Measurements from ENCODE around the gene PIGA.
"Not testable (repeated sequence)": the region's sequence is repeated elsewhere in the genome, so short reads cannot be mapped to it uniquely, and the experiment has no call there.

Gene PIGA

GRCh38 chrX:15320297-15320696, 15.0 kb downstream of the PIGA start:
- H3K27ac ChIP-seq (ENCODE audit: low read length) = no peak overlapping the region
- no peak overlapping the region for H3K4me3 ChIP-seq (ENCODE audit: low read depth in 1 of 2, low read length in 2 of 2)
- peaks cover 0 to 12% of the 10 kb centered on the region in 2 donors for H3K36me3 ChIP-seq (ENCODE audit: control insufficient read depth in 1 of 2, insufficient read depth in 2 of 2, low read length in 2 of 2)
- H3K9me3 ChIP-seq (ENCODE audit: control insufficient read depth in 1 of 2, low read length in 2 of 2) = no peaks in the 10 kb centered on the region
- H3K27me3 ChIP-seq (ENCODE audit: low read depth, low read length) = no peaks in the 10 kb centered on the region
- H3K4me1 ChIP-seq (ENCODE audit: control insufficient read depth in 1 of 2, insufficient read depth in 2 of 2, low read length in 2 of 2) = no peaks in the 10 kb centered on the region

GRCh38 chrX:15319075-15319474, 16.2 kb downstream of the PIGA start:
- no peaks in the 10 kb centered on the region for H3K9me3 ChIP-seq (ENCODE audit: control insufficient read depth in 1 of 2, low read length in 2 of 2)
- peaks cover 0 to 8% of the 10 kb centered on the region in 2 donors for H3K36me3 ChIP-seq (ENCODE audit: control insufficient read depth in 1 of 2, insufficient read depth in 2 of 2, low read length in 2 of 2)
- H3K4me1 ChIP-seq (ENCODE audit: control insufficient read depth in 1 of 2, insufficient read depth in 2 of 2, low read length in 2 of 2) = no peaks in the 10 kb centered on the region
- H3K27ac ChIP-seq (ENCODE audit: low read length) = no peak overlapping the region
- no peaks in the 10 kb centered on the region for H3K27me3 ChIP-seq (ENCODE audit: low read depth, low read length)
- H3K4me3 ChIP-seq (ENCODE audit: low read depth in 1 of 2, low read length in 2 of 2) = no peak overlapping the region

GRCh38 chrX:15315509-15315908, 19.8 kb downstream of the PIGA start, which contains the start of gene ASB11:
Gene ASB11, minus strand, starts transcription at chrX:15315640. Its CDS starts 35 bp downstream, at chrX:15315605.
- no peaks in the 10 kb centered on the region for H3K27me3 ChIP-seq (ENCODE audit: low read depth, low read length)
- H3K4me3 ChIP-seq (ENCODE audit: low read depth in 1 of 2, low read length in 2 of 2) = no peak within 1 kb of the TSS
- H3K27ac ChIP-seq (ENCODE audit: low read length) = no peak within 1 kb of the TSS
- H3K4me1 ChIP-seq (ENCODE audit: control insufficient read depth in 1 of 2, insufficient read depth in 2 of 2, low read length in 2 of 2) = no peaks in the 10 kb centered on the region
- H3K9me3 ChIP-seq (ENCODE audit: control insufficient read depth in 1 of 2, low read length in 2 of 2) = no peaks in the 10 kb centered on the region
- no peaks in the 10 kb centered on the region for H3K36me3 ChIP-seq (ENCODE audit: control insufficient read depth in 1 of 2, insufficient read depth in 2 of 2, low read length in 2 of 2)

- no peaks in the 10 kb centered on the region for H3K27me3 ChIP-seq (ENCODE audit: low read depth, low read length)
- no peak overlapping the region for H3K27ac ChIP-seq (ENCODE audit: low read length)
- no peaks in the 10 kb centered on the region for H3K9me3 ChIP-seq (ENCODE audit: control insufficient read depth in 1 of 2, low read length in 2 of 2)
- H3K36me3 ChIP-seq (ENCODE audit: control insufficient read depth in 1 of 2, insufficient read depth in 2 of 2, low read length in 2 of 2) = no peaks in the 10 kb centered on the region
- no peaks in the 10 kb centered on the region for H3K4me1 ChIP-seq (ENCODE audit: control insufficient read depth in 1 of 2, insufficient read depth in 2 of 2, low read length in 2 of 2)
- no peak overlapping the region for H3K4me3 ChIP-seq (ENCODE audit: low read depth in 1 of 2, low read length in 2 of 2)
Measured at GRCh38 chrX:15314472-15314871, 20.9 kb downstream of the PIGA start.

GRCh38 chrX:15311119-15311518, 24.2 kb downstream of the PIGA start:
- Histone ChIP-seq H3K36me3 (ENCODE audit: control insufficient read depth in 1 of 2, insufficient read depth in 2 of 2, low read length in 2 of 2) (no peaks in the 10 kb centered on the region), H3K27ac (ENCODE audit: low read length) (no peak overlapping the region), H3K4me1 (ENCODE audit: control insufficient read depth in 1 of 2, insufficient read depth in 2 of 2, low read length in 2 of 2) (no peaks in the 10 kb centered on the region), H3K27me3 (ENCODE audit: low read depth, low read length) (no peaks in the 10 kb centered on the region), H3K4me3 (ENCODE audit: low read depth in 1 of 2, low read length in 2 of 2) (no peak overlapping the region), H3K9me3 (ENCODE audit: control insufficient read depth in 1 of 2, low read length in 2 of 2) (no peaks in the 10 kb centered on the region)

- no peaks in the 10 kb centered on the region for H3K27me3 ChIP-seq (ENCODE audit: low read depth, low read length)
- no peaks in the 10 kb centered on the region for H3K9me3 ChIP-seq (ENCODE audit: control insufficient read depth in 1 of 2, low read length in 2 of 2)
- H3K4me3 ChIP-seq (ENCODE audit: low read depth in 1 of 2, low read length in 2 of 2) = no peak overlapping the region
- H3K36me3 ChIP-seq (ENCODE audit: control insufficient read depth in 1 of 2, insufficient read depth in 2 of 2, low read length in 2 of 2) = no peaks in the 10 kb centered on the region
- no peak overlapping the region for H3K27ac ChIP-seq (ENCODE audit: low read length)
- no peaks in the 10 kb centered on the region for H3K4me1 ChIP-seq (ENCODE audit: control insufficient read depth in 1 of 2, insufficient read depth in 2 of 2, low read length in 2 of 2)
Measured at GRCh38 chrX:15310117-15310516, 25.2 kb downstream of the PIGA start.

GRCh38 chrX:15305899-15306298, 29.4 kb downstream of the PIGA start:
- H3K9me3 ChIP-seq (ENCODE audit: control insufficient read depth in 1 of 2, low read length in 2 of 2); H3K4me3 ChIP-seq (ENCODE audit: low read depth in 1 of 2, low read length in 2 of 2); H3K27me3 ChIP-seq (ENCODE audit: low read depth, low read length); H3K36me3 ChIP-seq (ENCODE audit: control insufficient read depth in 1 of 2, insufficient read depth in 2 of 2, low read length in 2 of 2); H3K4me1 ChIP-seq (ENCODE audit: control insufficient read depth in 1 of 2, insufficient read depth in 2 of 2, low read length in 2 of 2); H3K27ac ChIP-seq (ENCODE audit: low read length): not testable (repeated sequence)

GRCh38 chrX:15301924-15302323, 33.4 kb downstream of the PIGA start:
- no peaks in the 10 kb centered on the region for H3K4me1 ChIP-seq (ENCODE audit: control insufficient read depth in 1 of 2, insufficient read depth in 2 of 2, low read length in 2 of 2)
- H3K36me3 ChIP-seq (ENCODE audit: control insufficient read depth in 1 of 2, insufficient read depth in 2 of 2, low read length in 2 of 2) = no peaks in the 10 kb centered on the region
- H3K4me3 ChIP-seq (ENCODE audit: low read depth in 1 of 2, low read length in 2 of 2) = no peak overlapping the region
- no peaks in the 10 kb centered on the region for H3K27me3 ChIP-seq (ENCODE audit: low read depth, low read length)
- H3K27ac ChIP-seq (ENCODE audit: low read length) = no peak overlapping the region
- no peaks in the 10 kb centered on the region for H3K9me3 ChIP-seq (ENCODE audit: control insufficient read depth in 1 of 2, low read length in 2 of 2)

GRCh38 chrX:15299941-15300851, 35.1 kb downstream of the PIGA start:
- Histone ChIP-seq H3K27me3 (ENCODE audit: low read depth, low read length) (no peaks in the 10 kb centered on the region), H3K36me3 (ENCODE audit: control insufficient read depth in 1 of 2, insufficient read depth in 2 of 2, low read length in 2 of 2) (no peaks in the 10 kb centered on the region), H3K4me1 (ENCODE audit: control insufficient read depth in 1 of 2, insufficient read depth in 2 of 2, low read length in 2 of 2) (no peaks in the 10 kb centered on the region), H3K4me3 (ENCODE audit: low read depth in 1 of 2, low read length in 2 of 2) (no peak overlapping the region), H3K27ac (ENCODE audit: low read length) (no peak overlapping the region), H3K9me3 (ENCODE audit: control insufficient read depth in 1 of 2, low read length in 2 of 2) (no peaks in the 10 kb centered on the region)

- no peaks in the 10 kb centered on the region for H3K4me1 ChIP-seq (ENCODE audit: control insufficient read depth in 1 of 2, insufficient read depth in 2 of 2, low read length in 2 of 2)
- H3K4me3 ChIP-seq (ENCODE audit: low read depth in 1 of 2, low read length in 2 of 2) = no peak overlapping the region
- H3K36me3 ChIP-seq (ENCODE audit: control insufficient read depth in 1 of 2, insufficient read depth in 2 of 2, low read length in 2 of 2) = no peaks in the 10 kb centered on the region
- H3K27me3 ChIP-seq (ENCODE audit: low read depth, low read length) = no peaks in the 10 kb centered on the region
- peak overlapping the region; percentile 39 for H3K27ac ChIP-seq (ENCODE audit: low read length)
- H3K9me3 ChIP-seq (ENCODE audit: control insufficient read depth in 1 of 2, low read length in 2 of 2) = no peaks in the 10 kb centered on the region
Measured at GRCh38 chrX:15298780-15299179, 36.5 kb downstream of the PIGA start.

- Histone ChIP-seq H3K4me3 (ENCODE audit: low read depth in 1 of 2, low read length in 2 of 2) (no peak overlapping the region), H3K4me1 (ENCODE audit: control insufficient read depth in 1 of 2, insufficient read depth in 2 of 2, low read length in 2 of 2) (no peaks in the 10 kb centered on the region), H3K9me3 (ENCODE audit: control insufficient read depth in 1 of 2, low read length in 2 of 2) (no peaks in the 10 kb centered on the region), H3K27me3 (ENCODE audit: low read depth, low read length) (no peaks in the 10 kb centered on the region), H3K36me3 (ENCODE audit: control insufficient read depth in 1 of 2, insufficient read depth in 2 of 2, low read length in 2 of 2) (no peaks in the 10 kb centered on the region), H3K27ac (ENCODE audit: low read length) (peak overlapping the region; percentile 39)
Measured at GRCh38 chrX:15298201-15298600, 37.1 kb downstream of the PIGA start.

GRCh38 chrX:15293451-15293850, 41.9 kb downstream of the PIGA start:
- H3K27ac ChIP-seq (ENCODE audit: low read length) = no peak overlapping the region
- H3K36me3 ChIP-seq (ENCODE audit: control insufficient read depth in 1 of 2, insufficient read depth in 2 of 2, low read length in 2 of 2) = no peaks in the 10 kb centered on the region
- no peaks in the 10 kb centered on the region for H3K27me3 ChIP-seq (ENCODE audit: low read depth, low read length)
- H3K9me3 ChIP-seq (ENCODE audit: control insufficient read depth in 1 of 2, low read length in 2 of 2) = no peaks in the 10 kb centered on the region
- H3K4me3 ChIP-seq (ENCODE audit: low read depth in 1 of 2, low read length in 2 of 2) = no peak overlapping the region
- no peaks in the 10 kb centered on the region for H3K4me1 ChIP-seq (ENCODE audit: control insufficient read depth in 1 of 2, insufficient read depth in 2 of 2, low read length in 2 of 2)

Data from muscle layer of duodenum (tissue), 2 donors.